Spleen (tissue), 7 donors: ENCODE results near the gene UBALD2.

Source experiments
- CTCF ChIP-seq, 11 experiments: fragments of 200-600 bp in 7 of 11; fragments of 450-650 bp in 4 of 11; sonication (generic) in 4 of 11; IDR thresholded peaks in 8 of 11; conservative IDR thresholded peaks in 3 of 11; 1 replicate in 7 of 11; 2 replicates in 4 of 11; pipeline versions ENCODE4 v1.4.0 to v1.8.0; 2016 to 2021; ENCODE audit warnings: antibody characterized with exemption in 11 of 11, inconsistent platforms in 4 of 11, mild to moderate bottlenecking in 1 of 11
- POLR2AphosphoS5 ChIP-seq, 3 donors: sonication (generic); formaldehyde crosslinking; IDR thresholded peaks; one replicate each; pipeline ENCODE4 v1.5.1; 2017; ENCODE audit warnings: antibody characterized with exemption in 3 of 3
- donor health status: DM: no; HTN: no; CAD: no; lungs with moderate emphysema.
- donor health status: DM: no; HTN: no; CAD: no.
- donor health status: DM: no; HTN: no; CAD: no.

- TF ChIP-seq CTCF (IDR thresholded peaks at IDR 0.05 in 8 of 11, conservative IDR thresholded peaks at IDR 0.05 in 3 of 11) (peak in 1 of 11 experiments; percentile 16), POLR2AphosphoS5 (IDR thresholded peaks at IDR 0.05) (peak; percentile 29 to 88 (median 60))
These were observed 12.9 kb upstream of the UBALD2 start for GRCh38 chr17:76252040-76252954.
